Type B pancreatic cell (in vitro differentiated cells): ENCODE results near the gene HOXC11. TPM values are rescaled to one million over a fixed set of nuclear protein-coding genes. Genes with fewer than 3 reads are reported as not detected.

Experiments
- DNase-seq: peaks from one replicate; pipeline ENCODE4 v3.0.0; 2021; ENCODE audit warnings: mixed read lengths; ENCODE audit not compliant: unreplicated experiment; ENCODE audit errors: extremely low spot score
- H3K27ac Mint-ChIP-seq: 2 replicates; pipeline ENCODE4 v1.8.0; 2021; ENCODE audit warnings: mild to moderate bottlenecking, mixed read lengths
- H3K27me3 Mint-ChIP-seq: 2 replicates; pipeline ENCODE4 v1.8.0; 2021; ENCODE audit warnings: mixed read lengths
- H3K36me3 Mint-ChIP-seq: 2 replicates; pipeline ENCODE4 v1.8.0; 2021; ENCODE audit warnings: mixed read lengths
- H3K4me1 Mint-ChIP-seq: one replicate; pipeline ENCODE4 v1.8.0; 2021; ENCODE audit warnings: mixed read lengths; ENCODE audit not compliant: unreplicated experiment
- H3K4me3 Mint-ChIP-seq: 2 replicates; pipeline ENCODE4 v1.8.0; 2021; ENCODE audit warnings: mild to moderate bottlenecking, mixed read lengths
- H3K9me3 Mint-ChIP-seq: 2 replicates; pipeline ENCODE4 v1.8.0; 2021; ENCODE audit warnings: mixed read lengths
- CTCF ChIP-seq: fragments of 200-600 bp; sonication (generic); conservative IDR thresholded peaks from 2 replicates; pipeline ENCODE4 v1.5.0; 2021; ENCODE audit warnings: antibody characterized with exemption, mild to moderate bottlenecking
- total RNA-seq: library from RNA; stranded (reverse); gene quantifications from 2 replicates; pipeline ENCODE4 v1.2.1, GENCODE V29; 2021; ENCODE audit warnings: low replicate concordance

HOXC11 gene
- total RNA-seq, 1 donor from 2014 or later: 0.12 TPM

- no peak overlapping the region for H3K4me3 Mint-ChIP-seq
Measured at GRCh38 chr12:53960187-53961024, 12.5 kb upstream of the HOXC11 start.

GRCh38 chr12:53961025-53961761 lies 11.7 kb upstream of the HOXC11 start:
- no peaks in the 10 kb centered on the region for H3K36me3 Mint-ChIP-seq
- TF ChIP-seq CTCF: peak; percentile 46
- H3K27me3 Mint-ChIP-seq: peaks cover 99% of the 10 kb centered on the region
- no peak for DNase-seq
- H3K27ac Mint-ChIP-seq: no peak overlapping the region
- H3K4me3 Mint-ChIP-seq: no peak overlapping the region
- H3K9me3 Mint-ChIP-seq: no peaks in the 10 kb centered on the region
- peaks cover 7% of the 10 kb centered on the region for H3K4me1 Mint-ChIP-seq

More at GRCh38 chr12:53960187-53961024, 12.5 kb upstream of the HOXC11 start:
- Mint-ChIP-seq H3K27me3 (peaks cover 99% of the 10 kb centered on the region), H3K27ac (no peak overlapping the region), H3K9me3 (no peaks in the 10 kb centered on the region), H3K4me1 (peaks cover 2% of the 10 kb centered on the region), H3K36me3 (no peaks in the 10 kb centered on the region)
- DNase-seq: no peak
- TF ChIP-seq CTCF: no peak

GRCh38 chr12:53963005-53963404 lies 9.9 kb upstream of the HOXC11 start:
- Mint-ChIP-seq H3K27me3 (peaks cover 99% of the 10 kb centered on the region), H3K27ac (no peak overlapping the region), H3K36me3 (no peaks in the 10 kb centered on the region), H3K4me1 (peaks cover 12% of the 10 kb centered on the region), H3K9me3 (no peaks in the 10 kb centered on the region), H3K4me3 (no peak overlapping the region)
- TF ChIP-seq CTCF: no peak
- no peak for DNase-seq

- Mint-ChIP-seq H3K4me3 (no peak overlapping the region), H3K9me3 (no peaks in the 10 kb centered on the region), H3K27ac (no peak overlapping the region), H3K36me3 (no peaks in the 10 kb centered on the region), H3K27me3 (peaks cover 99% of the 10 kb centered on the region), H3K4me1 (peaks cover 12% of the 10 kb centered on the region)
- no peak for TF ChIP-seq CTCF
- DNase-seq: no peak
Measured at GRCh38 chr12:53963434-53964314, 9.3 kb upstream of the HOXC11 start.

GRCh38 chr12:53964315-53964713 lies 8.6 kb upstream of the HOXC11 start:
- Mint-ChIP-seq H3K27ac (no peak overlapping the region), H3K4me3 (no peak overlapping the region), H3K36me3 (no peaks in the 10 kb centered on the region), H3K9me3 (no peaks in the 10 kb centered on the region), H3K27me3 (peaks cover 99% of the 10 kb centered on the region), H3K4me1 (peaks cover 12% of the 10 kb centered on the region)
- no peak for TF ChIP-seq CTCF
- DNase-seq: no peak
